Measurements from ENCODE around the gene XKR3.
"Not testable (repeated sequence)": the region's sequence is repeated elsewhere in the genome, so short reads cannot be mapped to it uniquely, and the experiment has no call there.

XKR3 gene

GRCh38 chr22:16806401-16806800, 18.8 kb downstream of the XKR3 start:
- no peak for DNase-seq (ENCODE audit: low read depth in 4 of 4, low spot score in 1 of 4)

- DNase-seq (ENCODE audit: low read depth in 4 of 4, low spot score in 1 of 4) = no peak
Observed at GRCh38 chr22:16804882-16805281, 20.3 kb downstream of the XKR3 start.

GRCh38 chr22:16803255-16803917, 21.8 kb downstream of the XKR3 start:
- DNase-seq (ENCODE audit: low read depth in 4 of 4, low spot score in 1 of 4) = no peak

GRCh38 chr22:16801571-16801970, 23.6 kb downstream of the XKR3 start:
- no peak for DNase-seq (ENCODE audit: low read depth in 4 of 4, low spot score in 1 of 4)

GRCh38 chr22:16801088-16801487, 24.1 kb downstream of the XKR3 start:
- DNase-seq (ENCODE audit: low read depth in 4 of 4, low spot score in 1 of 4) = no peak

- DNase-seq (ENCODE audit: low read depth in 4 of 4, low spot score in 1 of 4) = no peak
Observed at GRCh38 chr22:16800358-16800757, 24.9 kb downstream of the XKR3 start.

- DNase-seq (ENCODE audit: low read depth in 4 of 4, low spot score in 1 of 4) = not testable (repeated sequence)
Observed at GRCh38 chr22:16795504-16795903, 29.7 kb downstream of the XKR3 start.

- no peak for DNase-seq (ENCODE audit: low read depth in 4 of 4, low spot score in 1 of 4)
Observed at GRCh38 chr22:16793831-16794230, 31.4 kb downstream of the XKR3 start.

GRCh38 chr22:16789860-16790493, 35.2 kb downstream of the XKR3 start:
- no peak for DNase-seq (ENCODE audit: low read depth in 4 of 4, low spot score in 1 of 4)

- no peak for DNase-seq (ENCODE audit: low read depth in 4 of 4, low spot score in 1 of 4)
Observed at GRCh38 chr22:16783930-16784354, 41.3 kb downstream of the XKR3 start.

- DNase-seq (ENCODE audit: low read depth in 4 of 4, low spot score in 1 of 4) = no peak
Observed at GRCh38 chr22:16783453-16783852, 41.8 kb downstream of the XKR3 start.

GRCh38 chr22:16781764-16782329, 43.4 kb downstream of the XKR3 start:
- DNase-seq (ENCODE audit: low read depth in 4 of 4, low spot score in 1 of 4) = no peak

GRCh38 chr22:16781074-16781763, 44.0 kb downstream of the XKR3 start:
- no peak for DNase-seq (ENCODE audit: low read depth in 4 of 4, low spot score in 1 of 4)

GRCh38 chr22:16777284-16777924, 47.8 kb downstream of the XKR3 start:
- no peak for DNase-seq (ENCODE audit: low read depth in 4 of 4, low spot score in 1 of 4)

GRCh38 chr22:16776080-16776479, 49.1 kb downstream of the XKR3 start:
- DNase-seq (ENCODE audit: low read depth in 4 of 4, low spot score in 1 of 4) = no peak

- no peak for DNase-seq (ENCODE audit: low read depth in 4 of 4, low spot score in 1 of 4)
Observed at GRCh38 chr22:16774911-16775500, 50.2 kb downstream of the XKR3 start.

- not testable (repeated sequence) for DNase-seq (ENCODE audit: low read depth in 4 of 4, low spot score in 1 of 4)
Observed at GRCh38 chr22:16771569-16771968, 53.6 kb downstream of the XKR3 start.

- DNase-seq (ENCODE audit: low read depth in 4 of 4, low spot score in 1 of 4) = not testable (repeated sequence)
Observed at GRCh38 chr22:16767927-16768326, 57.3 kb downstream of the XKR3 start.

- not testable (repeated sequence) for DNase-seq (ENCODE audit: low read depth in 4 of 4, low spot score in 1 of 4)
Observed at GRCh38 chr22:16762224-16762623, 63.0 kb downstream of the XKR3 start.

- not testable (repeated sequence) for DNase-seq (ENCODE audit: low read depth in 4 of 4, low spot score in 1 of 4)
Observed at GRCh38 chr22:16760416-16760815, 64.8 kb downstream of the XKR3 start.

- DNase-seq (ENCODE audit: low read depth in 4 of 4, low spot score in 1 of 4) = not testable (repeated sequence)
Observed at GRCh38 chr22:16749282-16749681, 75.9 kb downstream of the XKR3 start.
